Measurements from ENCODE around the gene CTNND2.

DNA sequence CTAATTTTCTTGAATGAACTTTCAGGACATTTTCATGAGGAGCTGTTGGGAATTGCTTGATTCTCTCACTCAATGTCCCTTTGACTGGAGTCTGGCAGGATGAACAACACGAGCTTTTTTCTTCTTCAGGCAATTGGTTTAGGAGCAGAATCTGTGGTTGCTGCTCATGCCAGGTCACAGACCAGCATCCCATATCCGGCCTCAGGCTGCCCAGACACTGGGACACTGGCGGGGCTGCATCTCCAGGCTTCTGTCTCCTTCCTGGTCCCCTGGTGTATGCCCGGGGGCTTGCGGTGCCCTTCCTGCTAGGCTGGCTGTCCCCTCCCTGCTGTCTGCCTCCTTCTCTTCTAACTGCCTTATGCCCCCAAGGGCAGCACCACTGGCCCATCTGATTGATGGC is 831.7 kb downstream of the CTNND2 start:
- TF ChIP-seq, protein P1, sequence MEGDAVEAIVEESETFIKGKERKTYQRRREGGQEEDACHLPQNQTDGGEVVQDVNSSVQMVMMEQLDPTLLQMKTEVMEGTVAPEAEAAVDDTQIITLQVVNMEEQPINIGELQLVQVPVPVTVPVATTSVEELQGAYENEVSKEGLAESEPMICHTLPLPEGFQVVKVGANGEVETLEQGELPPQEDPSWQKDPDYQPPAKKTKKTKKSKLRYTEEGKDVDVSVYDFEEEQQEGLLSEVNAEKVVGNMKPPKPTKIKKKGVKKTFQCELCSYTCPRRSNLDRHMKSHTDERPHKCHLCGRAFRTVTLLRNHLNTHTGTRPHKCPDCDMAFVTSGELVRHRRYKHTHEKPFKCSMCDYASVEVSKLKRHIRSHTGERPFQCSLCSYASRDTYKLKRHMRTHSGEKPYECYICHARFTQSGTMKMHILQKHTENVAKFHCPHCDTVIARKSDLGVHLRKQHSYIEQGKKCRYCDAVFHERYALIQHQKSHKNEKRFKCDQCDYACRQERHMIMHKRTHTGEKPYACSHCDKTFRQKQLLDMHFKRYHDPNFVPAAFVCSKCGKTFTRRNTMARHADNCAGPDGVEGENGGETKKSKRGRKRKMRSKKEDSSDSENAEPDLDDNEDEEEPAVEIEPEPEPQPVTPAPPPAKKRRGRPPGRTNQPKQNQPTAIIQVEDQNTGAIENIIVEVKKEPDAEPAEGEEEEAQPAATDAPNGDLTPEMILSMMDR (conservative IDR thresholded peaks at IDR 0.05): no peak
- TF ChIP-seq ZFX (IDR thresholded peaks at IDR 0.05): no peak

All from C4-2B (cell line).